HG02610 (cell line): Measurements from ENCODE around the gene HDC.
A peak's percentile ranks its signal among the peaks of the same experiment; 100 is the strongest.

Experiments
- ATAC-seq: cut with Tn5 transposase; IDR thresholded peaks from one replicate; pipeline ENCODE4 v1.9.1; 2021; ENCODE audit warnings: mild to moderate bottlenecking, moderate library complexity; ENCODE audit not compliant: unreplicated experiment

Gene HDC

DNA sequence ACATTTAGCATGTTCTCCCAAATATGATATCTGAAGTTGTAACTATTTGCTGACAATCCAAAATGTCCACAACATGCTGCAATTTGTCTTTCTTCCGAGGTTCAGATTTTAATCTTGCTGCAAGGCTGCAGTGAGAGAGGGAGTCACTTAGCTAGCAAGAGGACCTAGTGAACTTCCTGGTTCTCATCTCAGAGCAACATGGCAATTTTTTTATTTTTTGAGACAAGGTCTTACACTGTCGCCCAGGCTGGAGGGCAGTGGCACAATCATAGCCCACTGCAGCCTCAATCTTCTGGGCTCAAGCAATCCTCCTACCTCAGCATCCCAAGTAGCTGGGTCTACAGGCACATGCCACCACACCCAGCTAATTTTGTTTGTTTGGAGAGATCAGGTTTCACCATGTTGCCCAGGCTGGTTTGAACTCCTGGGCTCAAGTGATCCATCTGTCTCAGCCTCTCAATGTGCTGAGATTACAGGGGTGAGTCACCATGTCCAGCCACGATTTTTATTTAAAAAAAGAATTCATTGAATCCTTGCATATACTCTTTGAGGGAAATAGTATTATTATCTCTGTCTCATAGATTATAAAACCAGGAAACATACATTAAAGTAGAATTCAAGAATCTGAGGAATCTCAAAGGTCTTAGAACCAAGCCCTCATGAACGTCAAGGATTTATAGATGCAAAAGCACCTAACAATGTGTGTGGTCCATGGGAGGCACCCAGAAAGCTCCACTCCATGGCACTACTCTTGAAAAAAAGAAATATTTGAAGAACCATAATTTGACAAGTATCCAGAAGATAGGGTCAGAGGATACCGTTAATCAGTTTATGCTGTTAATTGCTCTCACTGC is 9.1 kb downstream of the HDC start:
- ATAC-seq, result no peak

GRCh38 chr15:50252556-50252955 is 13.0 kb downstream of the HDC start:
- no peak for ATAC-seq

DNA sequence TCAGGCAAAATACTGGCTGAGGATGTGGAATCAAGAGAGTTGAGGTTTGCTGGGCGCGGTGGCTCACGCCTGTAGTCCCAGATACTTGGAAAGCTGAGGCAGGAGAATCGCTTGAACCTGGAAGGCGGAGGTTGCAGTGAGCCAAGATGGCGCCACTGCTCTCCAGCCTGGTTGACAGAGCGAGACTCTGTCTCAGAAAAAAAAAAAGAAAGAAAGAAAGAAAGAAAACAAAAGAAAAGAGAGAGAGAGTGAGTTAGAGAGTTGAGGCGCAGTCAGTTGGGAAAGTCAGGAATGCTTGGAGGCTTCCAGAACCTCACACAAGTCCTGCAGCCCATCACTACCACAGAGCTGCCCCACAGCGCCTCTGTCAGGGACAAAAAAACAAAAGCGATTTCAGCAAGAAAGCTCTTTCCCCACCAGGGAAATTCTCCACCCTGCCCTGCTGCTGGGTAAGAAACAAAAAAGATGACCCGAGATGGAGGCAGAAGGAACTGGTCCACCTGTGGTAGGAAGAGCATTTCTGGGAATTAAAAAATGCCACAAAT is 13.8 kb downstream of the HDC start:
- no peak for ATAC-seq

DNA sequence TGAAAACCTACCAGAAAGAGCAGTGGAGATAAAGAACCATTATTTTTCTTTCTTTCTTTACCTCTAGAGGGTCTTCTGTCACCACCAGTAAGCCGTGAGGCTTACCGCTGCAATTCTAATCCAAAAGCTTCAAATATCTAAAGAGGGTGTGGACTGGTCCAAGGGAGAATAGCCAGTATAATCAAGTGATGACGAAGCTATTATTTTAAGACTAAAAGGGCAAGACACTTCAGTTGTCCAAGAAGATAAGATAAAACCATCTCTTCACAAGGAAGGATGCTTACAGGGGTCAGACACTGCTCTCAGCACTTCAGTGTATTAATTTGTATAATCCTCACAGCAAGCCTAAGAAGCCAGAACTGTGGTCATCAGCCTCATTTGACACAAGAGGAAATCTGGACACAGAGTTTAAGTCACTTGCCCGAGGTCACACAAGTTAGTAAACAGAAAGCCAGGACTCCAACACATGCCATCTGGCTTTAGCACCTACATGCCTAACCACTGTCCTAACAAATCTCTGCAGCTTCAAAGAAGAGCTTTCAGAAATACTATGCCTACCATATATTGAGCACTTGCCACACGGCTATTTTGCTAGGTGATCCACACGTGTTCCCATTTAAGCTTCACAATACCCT is 14.6 kb downstream of the HDC start:
- ATAC-seq, result no peak

GRCh38 chr15:50249704-50250103 is 15.8 kb downstream of the HDC start:
- no peak for ATAC-seq

DNA sequence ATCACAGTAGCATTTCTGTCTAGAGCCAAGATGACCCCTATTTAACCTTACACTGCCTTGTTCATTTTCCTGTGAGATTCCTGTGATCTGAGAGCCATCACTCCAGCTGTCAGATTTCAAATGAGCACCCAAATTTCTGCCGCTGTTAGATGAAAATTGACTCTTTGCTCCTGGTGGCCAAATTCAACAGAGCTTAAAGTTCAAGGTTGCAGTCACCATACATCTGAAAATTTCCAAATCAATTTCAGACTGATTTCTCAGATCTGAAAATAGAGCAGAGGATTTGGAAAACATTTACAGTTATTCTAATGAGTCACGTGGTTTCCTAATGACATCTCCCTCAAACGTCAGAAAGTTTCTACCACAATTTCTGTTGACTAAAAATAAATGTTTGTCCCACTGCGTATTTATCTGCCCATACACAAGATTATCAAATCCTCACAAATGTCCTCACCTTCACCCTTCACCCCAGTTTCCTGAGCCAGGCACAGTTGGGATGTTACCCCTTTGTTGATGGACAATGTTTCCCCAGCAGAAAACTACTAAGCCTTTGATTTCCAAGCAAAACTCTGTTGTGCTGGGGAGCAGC is 16.4 kb downstream of the HDC start:
- no peak for ATAC-seq

GRCh38 chr15:50247819-50248655 is 17.5 kb downstream of the HDC start:
- ATAC-seq, result peak; percentile 92

DNA sequence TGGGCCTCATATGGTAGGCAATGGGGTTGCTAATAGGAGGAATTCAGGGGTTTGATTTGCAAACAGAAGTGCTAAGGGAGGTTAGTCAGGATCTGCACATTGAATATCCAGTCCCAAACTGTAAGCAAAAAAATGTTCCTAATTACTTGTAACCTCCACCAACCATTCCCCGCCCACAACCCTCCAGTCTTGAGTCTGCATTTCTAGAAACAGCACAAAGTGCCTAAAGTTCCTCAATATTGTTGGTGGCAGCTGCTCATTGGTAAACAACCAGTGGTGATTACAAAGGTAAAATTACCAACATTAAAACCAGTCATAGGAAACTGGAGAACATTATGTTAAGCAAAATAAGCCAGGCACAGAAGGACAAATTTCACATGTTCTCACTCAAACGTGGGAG is 18.9 kb downstream of the HDC start:
- ATAC-seq, result no peak

GRCh38 chr15:50244959-50245624 is 20.4 kb downstream of the HDC start:
- no peak for ATAC-seq

GRCh38 chr15:50244153-50244552 is 21.4 kb downstream of the HDC start:
- no peak for ATAC-seq

GRCh38 chr15:50241684-50242450 is 23.7 kb downstream of the HDC start:
- ATAC-seq, result peak; percentile 69

- no peak for ATAC-seq
Measured at GRCh38 chr15:50238255-50238654, 27.3 kb downstream of the HDC start.

DNA sequence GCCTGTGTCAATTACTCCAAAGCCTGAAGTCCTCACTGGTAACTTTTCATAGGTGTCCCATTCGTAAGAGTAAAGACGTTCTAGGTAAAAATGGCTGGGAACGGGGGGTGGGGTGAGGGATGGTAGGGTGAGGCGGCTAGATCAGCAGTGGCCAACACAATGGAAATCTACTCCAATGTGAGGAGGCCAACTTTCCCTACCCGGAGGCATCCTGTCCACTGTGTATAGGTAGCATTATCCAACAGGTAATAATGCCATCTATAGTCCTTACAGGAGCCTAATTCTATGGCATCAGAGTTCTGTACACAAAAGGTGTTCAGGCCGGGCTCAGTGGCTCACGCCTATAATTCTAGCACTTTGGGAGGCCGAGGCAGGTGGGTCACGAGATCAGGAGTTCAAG is 29.1 kb downstream of the HDC start:
- ATAC-seq, result no peak

- no peak for ATAC-seq
Measured at GRCh38 chr15:50235794-50236193, 29.7 kb downstream of the HDC start.

GRCh38 chr15:50234764-50235163 is 30.8 kb downstream of the HDC start:
- ATAC-seq, result no peak

DNA sequence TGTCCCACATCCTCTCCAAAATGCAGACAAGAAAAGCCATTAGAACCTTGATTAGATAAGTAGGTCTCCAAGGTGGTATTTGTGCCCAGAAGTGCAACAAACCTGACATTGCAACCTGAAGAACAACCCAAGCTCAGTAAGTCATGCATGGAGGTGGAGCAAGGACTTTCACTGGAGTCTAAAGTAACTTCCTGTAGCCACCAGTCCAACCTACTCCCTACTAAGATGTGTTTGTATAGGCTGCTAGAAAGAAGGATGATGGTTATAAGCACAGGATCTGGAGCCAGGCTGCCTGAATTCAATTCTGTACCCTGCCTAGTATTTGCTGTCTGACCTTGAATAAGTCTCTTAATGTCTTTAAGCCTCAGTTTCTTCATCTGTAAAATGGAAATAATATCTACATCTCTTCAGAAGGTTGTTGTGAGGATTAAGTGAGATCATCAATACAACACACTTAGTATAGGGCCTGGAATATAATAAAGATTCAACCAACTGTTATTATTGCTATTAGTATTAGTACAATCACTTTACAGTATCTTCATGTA is 32.3 kb downstream of the HDC start:
- no peak for ATAC-seq

DNA sequence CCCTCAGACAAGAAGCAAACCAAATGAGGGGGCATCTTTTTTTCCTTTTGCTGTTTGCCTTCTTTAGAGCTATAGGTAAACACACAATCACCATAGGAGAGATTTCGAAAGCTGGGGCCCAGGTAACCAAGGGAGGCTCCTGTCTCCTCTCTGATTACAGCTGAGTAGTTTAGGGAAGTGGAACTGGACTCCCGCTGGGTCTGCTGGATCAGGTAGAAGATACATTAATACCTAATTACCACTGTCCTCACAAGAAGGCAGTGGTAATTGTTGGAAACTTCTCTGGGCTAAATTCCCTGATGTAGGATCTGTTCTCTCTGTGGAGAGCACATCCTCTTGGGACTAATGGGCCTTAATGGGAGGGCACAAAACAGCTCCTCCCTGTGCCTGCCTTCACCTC is 32.7 kb downstream of the HDC start:
- no peak for ATAC-seq

DNA sequence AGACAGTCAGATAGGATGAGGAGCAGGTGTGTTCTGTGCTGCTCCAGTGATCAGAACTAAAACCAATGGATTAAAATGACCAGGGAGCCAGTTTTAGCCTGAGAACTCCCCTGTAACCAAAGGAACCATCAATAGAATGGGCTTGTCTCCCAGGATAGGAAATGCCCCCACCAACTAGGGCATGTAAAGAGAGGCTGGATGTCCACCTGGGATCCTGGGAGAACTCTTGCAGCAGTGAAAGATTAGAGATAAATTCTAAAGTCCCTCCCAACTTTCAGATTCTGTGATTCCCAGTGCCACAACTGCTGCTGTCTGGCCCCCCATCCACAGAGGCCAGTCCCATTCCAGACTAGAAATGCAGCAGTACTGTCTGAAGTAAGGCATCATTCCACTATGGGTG is 33.8 kb downstream of the HDC start:
- no peak for ATAC-seq

DNA sequence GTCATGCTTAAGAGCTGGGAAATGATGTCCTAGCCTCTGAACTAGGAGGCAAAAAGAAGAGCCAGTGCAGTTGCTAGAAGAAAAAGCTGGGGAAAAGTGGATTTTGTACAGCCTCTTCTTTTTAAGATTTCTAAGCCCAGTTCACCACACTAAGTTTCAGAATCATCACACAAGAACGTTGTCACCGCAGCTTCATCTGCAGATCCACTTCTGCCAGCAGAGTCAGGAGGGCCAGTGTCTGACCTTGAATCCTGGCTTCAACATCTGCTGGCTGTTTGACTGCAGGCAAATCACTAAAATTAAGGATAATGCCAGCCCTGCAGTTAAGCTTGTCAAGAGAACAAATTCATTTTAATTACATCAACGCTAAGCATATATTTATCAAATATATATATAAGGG is 36.2 kb downstream of the HDC start:
- ATAC-seq, result no peak
